SK-N-SH (cell line): ENCODE data around the gene FBXO15. TPM values are rescaled to one million over a fixed set of nuclear protein-coding genes. Genes with fewer than 3 reads are reported as not detected.

Experiments
- CTCF ChIA-PET: fragments of 300-600, 350-600 bp; formaldehyde crosslinking; extraction: SDS; loops from one replicate; lab custom pipeline; 2021; lab: Yijun Ruan, JAX
- POLR2A ChIA-PET: fragments of 350-600 bp; sonication (Branson Sonifier 250); formaldehyde crosslinking; extraction: SDS; loops from one replicate; lab custom pipeline; 2020; ENCODE audit warnings: antibody characterized with exemption, inconsistent platforms; lab: Yijun Ruan, JAX
- DNase-seq: peaks from one replicate; pipeline ENCODE4 v3.0.0; 2012
- H2AFZ ChIP-seq: fragments of 200-600 bp; sonication (generic); 2 replicates; pipeline ENCODE4 v1.8.1; 2016; ENCODE audit warnings: antibody characterized with exemption, mild to moderate bottlenecking, low read depth
- H3F3A ChIP-seq: fragments of 200-600 bp; sonication (generic); replicated peaks from 2 replicates; pipeline ENCODE3; 2016; ENCODE audit warnings: antibody characterized with exemption, mild to moderate bottlenecking; ENCODE audit not compliant: insufficient read depth
- H3K27ac ChIP-seq, 2 experiments: fragments of 200-500 bp in 1 of 2; fragments of 200-600 bp in 1 of 2; sonication (Bioruptor generic) in 1 of 2; sonication (generic), shearing (Covaris generic) in 1 of 2; 2 replicates each; pipeline versions ENCODE4 v1.5.1 to v1.6.1; 2014 to 2016; ENCODE audit warnings: low read depth in 2 of 2, inconsistent platforms in 1 of 2, low read length in 1 of 2, mild to moderate bottlenecking in 1 of 2, mixed read lengths in 1 of 2
- H3K27me3 ChIP-seq: fragments of 200-600 bp; sonication (generic), shearing (Covaris generic); 2 replicates; pipeline ENCODE4 v1.6.1; 2016; ENCODE audit warnings: mixed run types; ENCODE audit not compliant: insufficient read depth
- H3K36me3 ChIP-seq, 2 experiments: fragments of 200-500 bp in 1 of 2; fragments of 200-600 bp in 1 of 2; sonication (Bioruptor generic) in 1 of 2; sonication (generic) in 1 of 2; replicated peaks in 1 of 2; 2 replicates each; pipeline versions ENCODE3 to v1.5.1; 2014 to 2016; ENCODE audit warnings: low read length in 1 of 2, mild to moderate bottlenecking in 1 of 2; ENCODE audit not compliant: insufficient read depth in 2 of 2, control insufficient read depth in 1 of 2
- H3K4me1 ChIP-seq, 2 experiments: fragments of 200-500 bp in 1 of 2; fragments of 200-600 bp in 1 of 2; sonication (Bioruptor generic) in 1 of 2; sonication (generic), shearing (Covaris generic) in 1 of 2; 2 replicates each; pipeline versions ENCODE4 v1.5.1 to v1.6.1; 2014 to 2016; ENCODE audit warnings: low read depth in 1 of 2, low read length in 1 of 2, mixed run types in 1 of 2; ENCODE audit not compliant: insufficient read depth in 2 of 2, control insufficient read depth in 1 of 2
- H3K4me2 ChIP-seq: fragments of 200-600 bp; sonication (generic), shearing (Covaris generic); 2 replicates; pipeline ENCODE4 v1.6.1; 2017; ENCODE audit warnings: mixed run types
- H3K4me3 ChIP-seq, 2 experiments: fragments of 200-500 bp in 1 of 2; fragments of 200-600 bp in 1 of 2; sonication (Bioruptor generic) in 1 of 2; sonication (generic), shearing (Covaris generic) in 1 of 2; 2 replicates each; pipeline versions ENCODE4 v1.5.1 to v1.8.1; 2014 to 2016; ENCODE audit warnings: low read depth in 2 of 2, inconsistent platforms in 1 of 2, low read length in 1 of 2, mild to moderate bottlenecking in 1 of 2, mixed read lengths in 1 of 2, moderate library complexity in 1 of 2
- H3K79me2 ChIP-seq: fragments of 200-600 bp; sonication (generic); 2 replicates; pipeline ENCODE4 v1.8.1; 2017; ENCODE audit warnings: mild to moderate bottlenecking; ENCODE audit not compliant: insufficient read depth
- H3K9ac ChIP-seq: fragments of 200-600 bp; sonication (generic); 2 replicates; pipeline ENCODE4 v1.6.1; 2017; ENCODE audit warnings: mixed run types
- H3K9me2 ChIP-seq: fragments of 200-600 bp; sonication (generic); 2 replicates; pipeline ENCODE4 v1.6.1; 2017; ENCODE audit warnings: mixed run types
- H3K9me3 ChIP-seq: fragments of 200-600 bp; sonication (generic); 2 replicates; pipeline ENCODE4 v1.6.1; 2017; ENCODE audit warnings: mixed run types, mild to moderate bottlenecking, moderate library complexity
- H4K20me1 ChIP-seq: fragments of 200-600 bp; sonication (generic); 2 replicates; pipeline ENCODE4 v1.6.1; 2017; ENCODE audit warnings: mild to moderate bottlenecking, mixed run types; ENCODE audit not compliant: insufficient read depth
- CHD2 ChIP-seq: fragments of 150-350 bp; IDR thresholded peaks from 2 replicates; pipeline ENCODE4 v1.6.1; 2018; ENCODE audit warnings: low read length; ENCODE audit not compliant: partially characterized antibody
- ELF1 ChIP-seq: IDR thresholded peaks from 2 replicates; pipeline ENCODE4 v1.4.0; 2012
- GATA2 ChIP-seq: sonication (generic); formaldehyde crosslinking; IDR thresholded peaks from 2 replicates; pipeline ENCODE4 v1.5.0; 2020; ENCODE audit warnings: mild to moderate bottlenecking, missing genetic modification reagents
- IRF3 ChIP-seq: fragments of 150-350 bp; IDR thresholded peaks from 2 replicates; pipeline ENCODE4 v1.6.1; 2016; ENCODE audit warnings: mild to moderate bottlenecking, low read depth, low read length
- MAX ChIP-seq: IDR thresholded peaks from 2 replicates; pipeline ENCODE4 v1.4.0; 2012; ENCODE audit warnings: low read depth
- MXI1 ChIP-seq: IDR thresholded peaks from 2 replicates; pipeline ENCODE4 v1.6.1; 2012; ENCODE audit warnings: mild to moderate bottlenecking, low read depth, low read length, improper control_type of control experiment
- NRF1 ChIP-seq: IDR thresholded peaks from 2 replicates; pipeline ENCODE4 v1.6.1; 2012; ENCODE audit warnings: low read depth, mild to moderate bottlenecking, low read length
- POLR2AphosphoS5 ChIP-seq: IDR thresholded peaks from 2 replicates; pipeline ENCODE4 v1.6.1; 2012; ENCODE audit warnings: low read depth, low read length
- RAD21 ChIP-seq: IDR thresholded peaks from 2 replicates; pipeline ENCODE4 v1.6.1; 2012; ENCODE audit warnings: mild to moderate bottlenecking, low read length
- RCOR1 ChIP-seq: fragments of 150-350 bp; IDR thresholded peaks from 2 replicates; pipeline ENCODE4 v1.6.1; 2017; ENCODE audit warnings: antibody characterized with exemption, low read length
- RXRA ChIP-seq: IDR thresholded peaks from 2 replicates; pipeline ENCODE4 v1.4.0; 2012; ENCODE audit warnings: low read depth, mild to moderate bottlenecking, borderline replicate concordance
- SIN3A ChIP-seq: IDR thresholded peaks from 2 replicates; pipeline ENCODE4 v1.6.1; 2012; ENCODE audit warnings: low read depth, mild to moderate bottlenecking, low read length, moderate library complexity, borderline replicate concordance
- SMC3 ChIP-seq: IDR thresholded peaks from 2 replicates; pipeline ENCODE4 v1.6.1; 2012; ENCODE audit warnings: low read depth, low read length, improper control_type of control experiment
- TAF1 ChIP-seq: IDR thresholded peaks from 2 replicates; pipeline ENCODE4 v1.6.1; 2012; ENCODE audit warnings: low read depth, mild to moderate bottlenecking, low read length, moderate library complexity, borderline replicate concordance
- USF1 ChIP-seq: IDR thresholded peaks from 2 replicates; pipeline ENCODE4 v1.4.0; 2012; ENCODE audit warnings: low read depth, borderline replicate concordance
- YY1 ChIP-seq: IDR thresholded peaks from 2 replicates; pipeline ENCODE4 v1.4.0; 2012; ENCODE audit warnings: low read depth, mild to moderate bottlenecking
- ZBTB33 ChIP-seq: IDR thresholded peaks from 2 replicates; pipeline ENCODE4 v1.4.0; 2012; ENCODE audit warnings: low read depth, borderline replicate concordance
- whole genome bisulfite sequencing: methylation state at CpG from one replicate; pipeline ENCODE4 v1.1.6; 2017; ENCODE audit warnings: low lambda C conversion rate; 5-methylcytosine and 5-hydroxymethylcytosine counted together
- polyA plus RNA-seq, 3 experiments: library from polyadenylated mRNA; depleted of rRNA; stranded (reverse); fragments of >200 nt; gene quantifications; 2 replicates each; pipeline ENCODE4 v1.2.3, GENCODE V29; 2012

The FBXO15 gene
- polyA plus RNA-seq, 1 of the 3 experiments (the other 2 are of a cell fraction), result 0.62 TPM

DNA sequence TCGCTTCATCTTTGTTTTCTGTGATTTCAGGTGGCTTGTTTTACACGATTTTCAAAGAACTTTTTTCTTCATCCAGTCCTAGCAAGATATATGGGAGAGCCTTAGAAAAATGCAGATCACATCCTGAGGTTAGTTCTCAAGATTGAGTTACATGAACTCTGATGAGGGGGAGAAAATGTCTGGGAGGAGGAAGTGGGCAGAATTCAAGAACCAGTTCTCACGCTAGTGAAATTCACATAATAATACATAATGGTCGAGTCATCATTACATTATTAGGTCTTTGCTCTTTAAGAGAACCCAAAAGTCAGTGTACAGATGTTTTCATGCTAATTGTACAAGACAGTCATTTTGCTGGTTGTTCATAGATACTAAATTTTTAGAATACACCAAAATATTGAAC is 7.6 kb upstream of the FBXO15 start:
- 73% methylated on average over 4 of the region's 4 CpGs for WGBS
- Histone ChIP-seq H3K4me3 (no peak overlapping the region), H3K4me2 (no peak overlapping the region), H3K9me2 (no peaks in the 10 kb centered on the region), H2AFZ (no peak overlapping the region), H3K36me3 (peaks cover 38 to 55% of the 10 kb centered on the region in 2 experiments), H3F3A (no peaks in the 10 kb centered on the region), H3K79me2 (peaks cover 28% of the 10 kb centered on the region), H3K9ac (no peak overlapping the region), H3K9me3 (no peaks in the 10 kb centered on the region), H3K4me1 (no peaks in the 10 kb centered on the region; a peak in 1 of 4 replicates), H4K20me1 (0 out of 2 replicates have a peak, but pooled peaks cover 3% of the 10 kb centered on the region), H3K27ac (no peak overlapping the region), H3K27me3 (no peaks in the 10 kb centered on the region)
- DNase-seq, result no peak
- ChIA-PET POLR2A (no interaction called here), CTCF (interaction anchor here (1.1 to 1.2 kb wide), 2 partner anchors 9 to 188 kb away, joined by 3 to 4 read pairs; no protein-coding TSS in a partner anchor)
- TF ChIP-seq SIN3A (no peak), TAF1 (no peak), IRF3 (no peak), RAD21 (no peak), ELF1 (no peak), USF1 (no peak), MXI1 (no peak), CHD2 (no peak), POLR2AphosphoS5 (no peak), RXRA (no peak), RCOR1 (no peak), NRF1 (no peak), GATA2 (CRISPR knock-in tag) (no peak), ZBTB33 (no peak), MAX (no peak), SMC3 (no peak), YY1 (no peak)
